Spleen (tissue), 7 donors: ENCODE data around the gene SEMA3F.

Experiments
- CTCF ChIP-seq, 11 experiments: fragments of 200-600 bp in 7 of 11; fragments of 450-650 bp in 4 of 11; sonication (generic) in 4 of 11; IDR thresholded peaks in 8 of 11; conservative IDR thresholded peaks in 3 of 11; 1 replicate in 7 of 11; 2 replicates in 4 of 11; pipeline versions ENCODE4 v1.4.0 to v1.8.0; 2016 to 2021; ENCODE audit warnings: antibody characterized with exemption in 11 of 11, inconsistent platforms in 4 of 11, mild to moderate bottlenecking in 1 of 11
- POLR2A ChIP-seq, 3 donors: fragments of 450-650 bp; IDR thresholded peaks; one replicate each; pipeline ENCODE4 v1.5.1; 2017; ENCODE audit warnings: antibody characterized with exemption in 3 of 3, mild to moderate bottlenecking in 1 of 3
- POLR2AphosphoS5 ChIP-seq, 3 donors: sonication (generic); formaldehyde crosslinking; IDR thresholded peaks; one replicate each; pipeline ENCODE4 v1.5.1; 2017; ENCODE audit warnings: antibody characterized with exemption in 3 of 3
- donor health status: DM: no; HTN: no; CAD: no; lungs with moderate emphysema.
- donor health status: DM: no; HTN: no; CAD: no.
- donor health status: DM: no; HTN: no; CAD: no.

- TF ChIP-seq POLR2A (IDR thresholded peaks at IDR 0.05): no peak
- TF ChIP-seq CTCF (IDR thresholded peaks at IDR 0.05 in 8 of 11, conservative IDR thresholded peaks at IDR 0.05 in 3 of 11): no peak
- no peak for TF ChIP-seq POLR2AphosphoS5 (IDR thresholded peaks at IDR 0.05)
Observed at GRCh38 chr3:50194903-50195500, 39.9 kb downstream of the SEMA3F start.
